ENCODE measurements around the gene CTU2. TPM values are rescaled to one million over a fixed set of nuclear protein-coding genes. Genes with fewer than 3 reads are reported as not detected.

CTU2 gene
- polyA plus RNA-seq, 1 of the 3 experiments (the other 2 are of a cell fraction) = 16.2 TPM

DNA sequence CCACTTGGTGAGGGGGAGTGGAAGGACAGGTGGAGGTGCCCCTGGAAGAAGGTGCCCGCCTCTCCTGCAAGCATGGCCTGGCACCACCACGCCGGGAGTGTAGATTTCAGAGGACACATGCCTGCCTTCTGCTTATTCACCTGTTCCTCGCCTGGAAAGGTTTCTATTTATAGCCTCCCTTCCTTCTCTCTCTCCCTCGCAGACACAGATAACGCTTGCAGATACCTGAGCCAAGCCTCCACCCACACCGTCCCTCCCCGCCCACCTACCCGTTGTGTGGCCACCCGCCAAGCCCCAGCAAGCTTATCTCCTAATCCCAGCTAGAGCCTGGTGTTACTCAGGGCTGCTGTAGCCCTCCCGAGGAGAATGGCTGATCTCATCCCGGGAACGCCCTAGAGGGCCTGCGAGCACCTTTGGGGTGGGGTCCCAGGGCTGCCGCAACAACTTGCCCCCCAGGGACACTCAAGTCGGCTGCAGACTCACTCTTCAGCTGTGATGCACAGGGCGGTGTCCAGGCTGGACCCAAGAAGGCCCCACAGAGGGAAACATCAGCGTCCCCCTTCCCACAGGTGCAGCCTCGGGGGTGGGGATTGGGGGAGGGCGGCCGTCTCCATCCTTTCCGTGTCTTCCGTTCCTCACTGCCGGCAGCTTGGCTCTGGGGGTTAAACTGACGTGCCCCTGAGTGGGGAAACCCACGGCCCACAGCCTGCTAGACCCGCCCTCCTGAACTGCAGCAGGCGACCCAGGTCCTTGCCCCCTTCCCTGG, 18.1 kb upstream of the CTU2 start:
- H3K4me1 ChIP-seq (ENCODE audit: control insufficient read depth in 1 of 2, insufficient read depth in 2 of 2, low read depth in 1 of 2, low read length in 1 of 2) = peaks cover 5 to 12% of the 10 kb centered on the region in 2 experiments; a peak in 2 of 4 replicates
- no peak overlapping the region for H3K27ac ChIP-seq (ENCODE audit: low read depth in 2 of 2, low read length in 1 of 2)
- no peaks in the 10 kb centered on the region for H3K36me3 ChIP-seq (replicated peaks in 1 of 2; ENCODE audit: control insufficient read depth in 1 of 2, insufficient read depth in 2 of 2, low read length in 1 of 2)
- peak; percentile 59 for DNase-seq
- H3K9ac ChIP-seq = no peak overlapping the region
- WGBS (ENCODE audit: low lambda C conversion rate) = 32% methylated on average over 26 of the region's 28 CpGs
- no peak overlapping the region for H3K4me3 ChIP-seq (ENCODE audit: low read depth in 2 of 2, low read length in 1 of 2)
- H2AFZ ChIP-seq (ENCODE audit: low read depth) = no peak overlapping the region
- H3F3A ChIP-seq (replicated peaks; ENCODE audit: insufficient read depth) = peaks cover 5% of the 10 kb centered on the region
- no peaks in the 10 kb centered on the region for H3K79me2 ChIP-seq (ENCODE audit: insufficient read depth)
- H3K27me3 ChIP-seq (ENCODE audit: insufficient read depth) = no peaks in the 10 kb centered on the region; the same call in 1 of the 2 replicates
- no peak for TF ChIP-seq NRF1 (IDR thresholded peaks at IDR 0.05; ENCODE audit: low read depth, low read length)
- peak; percentile 20; the same call in 1 of the 2 replicates for TF ChIP-seq GATA2 (CRISPR knock-in tag; IDR thresholded peaks at IDR 0.05)
- no peaks in the 10 kb centered on the region for H3K9me3 ChIP-seq
- CTCF ChIA-PET = interaction anchor here (1.5 to 2.1 kb wide), 2 partner anchors 16 to 49 kb away, joined by 4 to 9 read pairs; no protein-coding TSS in a partner anchor
- no peaks in the 10 kb centered on the region for H3K9me2 ChIP-seq
- no peaks in the 10 kb centered on the region for H4K20me1 ChIP-seq (ENCODE audit: insufficient read depth)
- H3K4me2 ChIP-seq = no peak overlapping the region
- POLR2A ChIA-PET = interaction anchor here (0.6 kb wide), 1 partner anchor 8 kb away, joined by 6 read pairs; no protein-coding TSS in a partner anchor

DNA sequence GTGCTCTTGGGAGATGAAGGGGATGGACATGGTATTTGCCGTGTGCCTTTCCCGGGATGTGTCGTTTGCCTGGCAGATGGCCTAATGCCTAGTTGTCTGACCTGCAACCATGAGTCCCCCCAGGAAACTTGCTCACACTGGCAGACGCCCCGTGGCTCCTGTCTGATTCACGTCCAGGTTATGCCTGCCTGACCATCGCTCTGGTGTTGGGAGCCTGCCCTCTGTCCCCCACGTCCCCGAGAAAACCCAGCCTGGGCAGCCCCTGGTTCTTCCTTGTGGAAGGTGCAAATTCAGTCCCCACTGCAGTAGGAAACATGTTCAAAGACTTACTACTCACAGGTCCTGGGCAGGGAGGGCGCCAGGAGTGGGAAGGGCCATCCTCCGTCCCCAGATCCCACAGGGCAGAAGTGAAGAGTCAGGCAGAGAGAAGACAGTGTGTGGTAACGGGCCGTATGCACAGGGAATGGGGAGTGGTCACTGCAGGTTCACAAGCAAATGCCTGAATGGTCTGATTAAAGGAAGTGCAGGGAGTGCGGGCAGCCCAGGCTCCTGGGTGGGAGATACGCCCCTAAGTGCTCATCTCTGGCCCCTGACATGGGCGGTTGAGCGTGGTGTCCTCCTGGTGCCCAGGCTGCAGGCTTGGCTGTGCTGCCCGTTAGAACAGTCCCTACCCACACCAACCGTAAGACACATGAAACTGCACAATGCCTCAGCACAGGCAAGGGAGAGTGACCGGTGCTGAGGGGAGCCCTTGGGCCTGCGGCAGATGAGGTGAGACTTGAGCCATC, 15.8 kb upstream of the CTU2 start:
- ChIA-PET CTCF (interaction anchor here (0.7 kb wide), 1 partner anchor 185 kb away, joined by 3 read pairs; no protein-coding TSS in a partner anchor), POLR2A (no interaction called here)
- no peak overlapping the region for H3K27ac ChIP-seq (ENCODE audit: low read depth in 2 of 2, low read length in 1 of 2)
- H3K4me3 ChIP-seq (ENCODE audit: low read depth in 2 of 2, low read length in 1 of 2) = no peak overlapping the region
- H3K79me2 ChIP-seq (ENCODE audit: insufficient read depth) = no peaks in the 10 kb centered on the region
- peaks cover 5 to 10% of the 10 kb centered on the region in 2 experiments; a peak in 2 of 4 replicates for H3K4me1 ChIP-seq (ENCODE audit: control insufficient read depth in 1 of 2, insufficient read depth in 2 of 2, low read depth in 1 of 2, low read length in 1 of 2)
- WGBS (ENCODE audit: low lambda C conversion rate) = 66% methylated on average over 10 of the region's 21 CpGs
- no peak overlapping the region for H3K4me2 ChIP-seq
- H3K9me2 ChIP-seq = no peaks in the 10 kb centered on the region
- no peak for DNase-seq
- no peaks in the 10 kb centered on the region for H3F3A ChIP-seq (replicated peaks; ENCODE audit: insufficient read depth)
- no peaks in the 10 kb centered on the region for H3K36me3 ChIP-seq (replicated peaks in 1 of 2; ENCODE audit: control insufficient read depth in 1 of 2, insufficient read depth in 2 of 2, low read length in 1 of 2)
- H2AFZ ChIP-seq (ENCODE audit: low read depth) = no peak overlapping the region
- no peaks in the 10 kb centered on the region; the same call in 1 of the 2 replicates for H3K27me3 ChIP-seq (ENCODE audit: insufficient read depth)
- no peak overlapping the region for H3K9ac ChIP-seq
- H3K9me3 ChIP-seq = no peaks in the 10 kb centered on the region
- H4K20me1 ChIP-seq (ENCODE audit: insufficient read depth) = no peaks in the 10 kb centered on the region
- TF ChIP-seq JUND (IDR thresholded peaks at IDR 0.05) = no peak
- TF ChIP-seq, protein P1, sequence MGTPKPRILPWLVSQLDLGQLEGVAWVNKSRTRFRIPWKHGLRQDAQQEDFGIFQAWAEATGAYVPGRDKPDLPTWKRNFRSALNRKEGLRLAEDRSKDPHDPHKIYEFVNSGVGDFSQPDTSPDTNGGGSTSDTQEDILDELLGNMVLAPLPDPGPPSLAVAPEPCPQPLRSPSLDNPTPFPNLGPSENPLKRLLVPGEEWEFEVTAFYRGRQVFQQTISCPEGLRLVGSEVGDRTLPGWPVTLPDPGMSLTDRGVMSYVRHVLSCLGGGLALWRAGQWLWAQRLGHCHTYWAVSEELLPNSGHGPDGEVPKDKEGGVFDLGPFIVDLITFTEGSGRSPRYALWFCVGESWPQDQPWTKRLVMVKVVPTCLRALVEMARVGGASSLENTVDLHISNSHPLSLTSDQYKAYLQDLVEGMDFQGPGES (IDR thresholded peaks at IDR 0.05; ENCODE audit: low read depth, low read length) = no peak
- no peak for TF ChIP-seq NFIC (IDR thresholded peaks at IDR 0.05; ENCODE audit: borderline replicate concordance)
- TF ChIP-seq POLR2AphosphoS5 (IDR thresholded peaks at IDR 0.05; ENCODE audit: low read depth, low read length) = no peak
- TF ChIP-seq, protein P2, sequence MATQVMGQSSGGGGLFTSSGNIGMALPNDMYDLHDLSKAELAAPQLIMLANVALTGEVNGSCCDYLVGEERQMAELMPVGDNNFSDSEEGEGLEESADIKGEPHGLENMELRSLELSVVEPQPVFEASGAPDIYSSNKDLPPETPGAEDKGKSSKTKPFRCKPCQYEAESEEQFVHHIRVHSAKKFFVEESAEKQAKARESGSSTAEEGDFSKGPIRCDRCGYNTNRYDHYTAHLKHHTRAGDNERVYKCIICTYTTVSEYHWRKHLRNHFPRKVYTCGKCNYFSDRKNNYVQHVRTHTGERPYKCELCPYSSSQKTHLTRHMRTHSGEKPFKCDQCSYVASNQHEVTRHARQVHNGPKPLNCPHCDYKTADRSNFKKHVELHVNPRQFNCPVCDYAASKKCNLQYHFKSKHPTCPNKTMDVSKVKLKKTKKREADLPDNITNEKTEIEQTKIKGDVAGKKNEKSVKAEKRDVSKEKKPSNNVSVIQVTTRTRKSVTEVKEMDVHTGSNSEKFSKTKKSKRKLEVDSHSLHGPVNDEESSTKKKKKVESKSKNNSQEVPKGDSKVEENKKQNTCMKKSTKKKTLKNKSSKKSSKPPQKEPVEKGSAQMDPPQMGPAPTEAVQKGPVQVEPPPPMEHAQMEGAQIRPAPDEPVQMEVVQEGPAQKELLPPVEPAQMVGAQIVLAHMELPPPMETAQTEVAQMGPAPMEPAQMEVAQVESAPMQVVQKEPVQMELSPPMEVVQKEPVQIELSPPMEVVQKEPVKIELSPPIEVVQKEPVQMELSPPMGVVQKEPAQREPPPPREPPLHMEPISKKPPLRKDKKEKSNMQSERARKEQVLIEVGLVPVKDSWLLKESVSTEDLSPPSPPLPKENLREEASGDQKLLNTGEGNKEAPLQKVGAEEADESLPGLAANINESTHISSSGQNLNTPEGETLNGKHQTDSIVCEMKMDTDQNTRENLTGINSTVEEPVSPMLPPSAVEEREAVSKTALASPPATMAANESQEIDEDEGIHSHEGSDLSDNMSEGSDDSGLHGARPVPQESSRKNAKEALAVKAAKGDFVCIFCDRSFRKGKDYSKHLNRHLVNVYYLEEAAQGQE (IDR thresholded peaks at IDR 0.05; ENCODE audit: low read depth, low read length) = no peak
- TF ChIP-seq SIN3A (IDR thresholded peaks at IDR 0.05; ENCODE audit: borderline replicate concordance, low read depth, low read length) = no peak
- TF ChIP-seq TAF1 (IDR thresholded peaks at IDR 0.05; ENCODE audit: borderline replicate concordance, low read depth, low read length) = no peak
- TF ChIP-seq, protein P3, sequence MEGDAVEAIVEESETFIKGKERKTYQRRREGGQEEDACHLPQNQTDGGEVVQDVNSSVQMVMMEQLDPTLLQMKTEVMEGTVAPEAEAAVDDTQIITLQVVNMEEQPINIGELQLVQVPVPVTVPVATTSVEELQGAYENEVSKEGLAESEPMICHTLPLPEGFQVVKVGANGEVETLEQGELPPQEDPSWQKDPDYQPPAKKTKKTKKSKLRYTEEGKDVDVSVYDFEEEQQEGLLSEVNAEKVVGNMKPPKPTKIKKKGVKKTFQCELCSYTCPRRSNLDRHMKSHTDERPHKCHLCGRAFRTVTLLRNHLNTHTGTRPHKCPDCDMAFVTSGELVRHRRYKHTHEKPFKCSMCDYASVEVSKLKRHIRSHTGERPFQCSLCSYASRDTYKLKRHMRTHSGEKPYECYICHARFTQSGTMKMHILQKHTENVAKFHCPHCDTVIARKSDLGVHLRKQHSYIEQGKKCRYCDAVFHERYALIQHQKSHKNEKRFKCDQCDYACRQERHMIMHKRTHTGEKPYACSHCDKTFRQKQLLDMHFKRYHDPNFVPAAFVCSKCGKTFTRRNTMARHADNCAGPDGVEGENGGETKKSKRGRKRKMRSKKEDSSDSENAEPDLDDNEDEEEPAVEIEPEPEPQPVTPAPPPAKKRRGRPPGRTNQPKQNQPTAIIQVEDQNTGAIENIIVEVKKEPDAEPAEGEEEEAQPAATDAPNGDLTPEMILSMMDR (IDR thresholded peaks at IDR 0.05) = no peak
